SJSA1 (cell line): ENCODE data around the gene SCNN1A. TPM values are rescaled to one million over a fixed set of nuclear protein-coding genes. Genes with fewer than 3 reads are reported as not detected.

Experiments used
- DNase-seq, 2 experiments: peaks; one replicate each; pipeline ENCODE4 v3.0.0-alpha.2; 2015 to 2020; ENCODE audit warnings: low spot score in 2 of 2, low read depth in 1 of 2
- H3K27ac ChIP-seq: fragments of 250-450 bp; sonication (Bioruptor Pico); 2 replicates; pipeline ENCODE4 v1.5.1; 2020; ENCODE audit warnings: mild to moderate bottlenecking, moderate library complexity
- H3K27me3 ChIP-seq: fragments of 250-450 bp; sonication (Bioruptor Pico); replicated peaks from 2 replicates; pipeline ENCODE4 v1.5.1; 2020; ENCODE audit warnings: mild to moderate bottlenecking, moderate library complexity
- H3K36me3 ChIP-seq: fragments of 250-450 bp; sonication (Bioruptor Pico); 2 replicates; pipeline ENCODE4 v1.5.1; 2020; ENCODE audit warnings: mild to moderate bottlenecking
- H3K4me1 ChIP-seq: fragments of 250-450 bp; sonication (Bioruptor Pico); replicated peaks from 2 replicates; pipeline ENCODE4 v1.6.1; 2021; ENCODE audit warnings: mild to moderate bottlenecking
- H3K4me3 ChIP-seq: fragments of 250-450 bp; sonication (Bioruptor Pico); 2 replicates; pipeline ENCODE4 v1.5.1; 2020; ENCODE audit warnings: mild to moderate bottlenecking
- H3K9me3 ChIP-seq: fragments of 250-450 bp; sonication (Bioruptor Pico); replicated peaks from 2 replicates; pipeline ENCODE4 v1.5.1; 2020; ENCODE audit warnings: mild to moderate bottlenecking
- total RNA-seq: library from RNA; depleted of rRNA; stranded (reverse); fragments of >200 nt; shearing (Covaris generic); gene quantifications from 2 replicates; pipeline ENCODE4 v1.2.3, GENCODE V29; 2014

The SCNN1A gene
- total RNA-seq, 1 experiment from 2014 or later: 0.18 TPM

DNA sequence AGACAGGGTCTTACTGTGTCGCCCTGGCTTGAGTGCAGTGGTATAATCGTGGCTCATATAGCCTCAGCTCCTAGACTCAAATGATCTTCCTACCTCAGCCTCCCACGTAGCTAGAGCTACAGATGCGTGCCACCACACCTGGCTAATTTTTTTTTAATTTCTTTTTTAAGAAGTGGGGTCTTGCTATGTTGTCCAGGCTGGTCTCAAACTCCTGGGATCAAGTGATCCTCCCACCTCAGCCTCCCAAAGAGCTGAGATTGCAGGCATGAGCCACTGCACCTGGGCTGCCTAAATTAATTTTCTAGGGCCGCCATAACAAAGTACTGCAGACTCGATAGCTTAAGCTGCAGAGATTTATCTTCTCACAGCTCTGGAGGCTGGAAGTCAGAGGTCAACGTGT, 17.7 kb upstream of the SCNN1A start:
- H3K9me3 ChIP-seq: no peaks in the 10 kb centered on the region
- DNase-seq: no peak
- no peak overlapping the region for H3K27ac ChIP-seq
- peaks cover 47% of the 10 kb centered on the region for H3K36me3 ChIP-seq
- no peaks in the 10 kb centered on the region for H3K4me1 ChIP-seq
- no peak overlapping the region for H3K4me3 ChIP-seq
- H3K27me3 ChIP-seq: no peaks in the 10 kb centered on the region

DNA sequence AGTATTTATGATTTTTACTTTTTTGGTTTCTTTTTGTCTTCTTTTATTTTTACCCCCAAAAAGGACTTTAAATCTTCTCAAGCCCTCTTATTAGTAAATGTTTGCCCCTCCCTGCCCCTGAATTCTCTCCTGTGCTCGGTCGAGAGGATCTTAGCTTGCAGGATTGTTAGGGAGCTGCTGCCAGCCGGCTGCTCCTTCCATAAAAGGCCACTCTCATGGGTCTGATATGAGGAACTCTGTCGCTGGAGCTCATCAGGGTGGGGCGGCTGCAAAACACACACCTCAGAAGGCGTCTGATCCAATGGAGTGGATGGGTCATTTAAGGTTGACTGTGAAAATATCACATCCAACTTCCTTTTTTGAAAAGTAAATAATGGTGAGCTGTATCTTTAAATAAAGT, 17.1 kb upstream of the SCNN1A start:
- Histone ChIP-seq H3K9me3 (no peaks in the 10 kb centered on the region), H3K27me3 (no peaks in the 10 kb centered on the region), H3K27ac (no peak overlapping the region), H3K36me3 (peaks cover 53% of the 10 kb centered on the region), H3K4me3 (no peak overlapping the region), H3K4me1 (no peaks in the 10 kb centered on the region)
- no peak for DNase-seq

DNA sequence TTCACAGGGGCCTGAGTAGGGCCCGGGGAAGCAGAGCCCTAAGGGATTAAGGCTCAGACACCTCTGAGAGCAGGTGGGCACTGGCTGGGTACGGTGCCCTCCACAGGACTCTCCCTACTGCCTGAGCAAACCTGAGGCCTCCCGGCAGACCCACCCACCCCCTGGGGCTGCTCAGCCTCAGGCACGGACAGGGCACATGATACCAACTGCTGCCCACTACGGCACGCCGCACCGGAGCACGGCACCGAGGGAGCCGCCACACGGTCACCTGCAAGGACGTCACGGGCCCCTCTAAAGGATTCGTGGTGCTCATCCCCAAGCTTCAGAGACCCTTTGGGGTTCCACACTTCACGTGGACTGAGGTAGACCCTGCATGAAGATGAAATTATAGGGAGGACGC, 15.7 kb upstream of the SCNN1A start:
- no peak overlapping the region for H3K4me3 ChIP-seq
- no peaks in the 10 kb centered on the region for H3K9me3 ChIP-seq
- no peak overlapping the region for H3K27ac ChIP-seq
- H3K36me3 ChIP-seq: peaks cover 68% of the 10 kb centered on the region
- DNase-seq: no peak
- H3K4me1 ChIP-seq: no peaks in the 10 kb centered on the region
- H3K27me3 ChIP-seq: no peaks in the 10 kb centered on the region

DNA sequence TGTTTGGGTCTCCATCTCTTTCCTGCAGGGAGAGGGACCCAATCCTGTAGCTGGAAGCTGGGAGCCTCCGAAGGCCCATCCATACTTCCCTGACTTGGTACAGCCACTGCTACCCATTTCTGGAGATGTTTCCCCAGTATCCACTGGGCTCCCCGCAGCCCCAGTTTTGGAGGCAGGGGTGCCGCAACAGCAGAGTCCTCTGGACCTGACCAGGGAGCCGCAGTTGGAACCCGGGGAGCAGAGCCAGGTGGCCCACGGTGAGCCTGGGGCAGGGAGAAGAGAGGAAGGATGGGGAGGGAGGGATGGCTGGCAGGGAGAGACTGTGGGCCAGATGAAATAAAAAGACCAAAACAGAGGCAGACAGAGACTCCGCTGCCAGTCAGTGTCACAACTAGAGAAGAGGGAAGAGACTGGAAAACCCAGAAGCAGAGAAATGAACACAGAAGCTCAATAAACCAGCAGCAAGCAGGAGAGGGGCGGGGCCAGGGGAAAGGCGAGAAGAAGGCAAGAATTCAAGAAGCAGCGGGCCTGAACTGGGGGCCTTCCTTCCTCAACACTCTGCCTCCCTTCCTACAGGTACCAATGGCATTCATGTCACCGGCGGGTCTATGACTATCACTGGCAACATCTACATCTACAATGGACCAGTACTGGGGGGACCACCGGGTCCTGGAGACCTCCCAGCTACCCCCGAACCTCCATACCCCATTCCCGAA, 14.9 kb upstream of the SCNN1A start:
- H3K27me3 ChIP-seq: no peaks in the 10 kb centered on the region
- H3K9me3 ChIP-seq: no peaks in the 10 kb centered on the region
- H3K36me3 ChIP-seq: peaks cover 72% of the 10 kb centered on the region
- peaks cover 2% of the 10 kb centered on the region for H3K4me1 ChIP-seq
- no peak overlapping the region for H3K27ac ChIP-seq
- H3K4me3 ChIP-seq: no peak overlapping the region
- DNase-seq: no peak

DNA sequence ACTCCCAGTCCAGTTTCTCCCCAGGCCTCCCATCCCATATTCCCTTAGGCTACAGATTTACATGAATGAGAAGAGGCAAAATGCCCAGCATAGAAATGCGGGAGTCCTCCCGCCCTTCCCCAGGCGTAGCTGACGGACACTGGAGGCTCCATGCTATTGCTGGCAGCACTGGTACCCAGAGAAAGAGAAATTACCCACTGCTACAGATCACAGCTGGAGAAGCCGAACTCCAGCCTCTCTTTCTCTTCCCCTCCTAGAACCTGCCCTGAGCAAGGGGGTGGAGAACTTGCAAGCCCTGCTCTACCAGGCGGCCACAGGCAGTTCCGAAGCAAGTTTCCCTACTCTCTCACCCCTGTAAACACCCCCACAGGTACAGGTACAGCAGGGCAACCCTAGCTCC, 12.2 kb upstream of the SCNN1A start:
- Histone ChIP-seq H3K36me3 (peaks cover 71% of the 10 kb centered on the region), H3K9me3 (no peaks in the 10 kb centered on the region), H3K27ac (no peak overlapping the region), H3K4me3 (no peak overlapping the region), H3K4me1 (peaks cover 23% of the 10 kb centered on the region), H3K27me3 (no peaks in the 10 kb centered on the region)
- no peak for DNase-seq

DNA sequence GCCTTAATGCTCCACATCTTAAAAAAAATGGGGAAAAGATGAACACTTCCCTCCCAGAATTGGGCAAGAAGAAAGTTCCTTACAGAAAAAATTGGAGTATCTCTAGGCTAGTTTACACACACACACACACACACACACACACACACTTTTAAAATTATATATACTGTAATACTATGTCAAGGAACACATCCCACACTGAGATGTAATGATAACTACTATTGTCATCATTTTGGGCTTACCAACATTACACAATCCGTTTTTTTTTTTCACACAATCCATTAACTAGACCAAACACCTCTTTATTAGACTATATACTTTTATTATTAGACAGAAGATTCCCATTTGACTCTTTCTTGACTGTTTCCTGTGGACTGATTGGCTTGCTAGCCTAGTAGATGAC, 11.1 kb upstream of the SCNN1A start:
- DNase-seq: no peak
- Histone ChIP-seq H3K4me1 (peaks cover 23% of the 10 kb centered on the region), H3K4me3 (no peak overlapping the region), H3K27me3 (no peaks in the 10 kb centered on the region), H3K36me3 (peaks cover 62% of the 10 kb centered on the region), H3K27ac (no peak overlapping the region), H3K9me3 (no peaks in the 10 kb centered on the region)

DNA sequence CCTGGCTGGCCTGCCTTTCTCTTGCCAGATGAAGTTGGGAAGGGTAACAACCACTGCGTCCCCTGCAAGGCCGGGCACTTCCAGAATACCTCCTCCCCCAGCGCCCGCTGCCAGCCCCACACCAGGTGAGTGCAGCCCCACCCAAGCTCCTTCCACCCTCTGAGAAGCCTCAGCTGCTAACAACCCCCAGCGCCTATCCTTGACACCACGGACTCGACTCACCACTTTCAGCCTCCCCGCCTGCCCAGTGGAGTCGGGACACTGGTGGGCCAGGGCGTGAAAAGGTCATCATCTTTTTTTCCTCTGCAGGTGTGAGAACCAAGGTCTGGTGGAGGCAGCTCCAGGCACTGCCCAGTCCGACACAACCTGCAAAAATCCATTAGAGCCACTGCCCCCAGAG, 10.7 kb upstream of the SCNN1A start:
- Histone ChIP-seq H3K9me3 (no peaks in the 10 kb centered on the region), H3K27ac (no peak overlapping the region), H3K27me3 (no peaks in the 10 kb centered on the region), H3K4me3 (no peak overlapping the region), H3K4me1 (peaks cover 23% of the 10 kb centered on the region), H3K36me3 (peaks cover 57% of the 10 kb centered on the region)
- DNase-seq: no peak

DNA sequence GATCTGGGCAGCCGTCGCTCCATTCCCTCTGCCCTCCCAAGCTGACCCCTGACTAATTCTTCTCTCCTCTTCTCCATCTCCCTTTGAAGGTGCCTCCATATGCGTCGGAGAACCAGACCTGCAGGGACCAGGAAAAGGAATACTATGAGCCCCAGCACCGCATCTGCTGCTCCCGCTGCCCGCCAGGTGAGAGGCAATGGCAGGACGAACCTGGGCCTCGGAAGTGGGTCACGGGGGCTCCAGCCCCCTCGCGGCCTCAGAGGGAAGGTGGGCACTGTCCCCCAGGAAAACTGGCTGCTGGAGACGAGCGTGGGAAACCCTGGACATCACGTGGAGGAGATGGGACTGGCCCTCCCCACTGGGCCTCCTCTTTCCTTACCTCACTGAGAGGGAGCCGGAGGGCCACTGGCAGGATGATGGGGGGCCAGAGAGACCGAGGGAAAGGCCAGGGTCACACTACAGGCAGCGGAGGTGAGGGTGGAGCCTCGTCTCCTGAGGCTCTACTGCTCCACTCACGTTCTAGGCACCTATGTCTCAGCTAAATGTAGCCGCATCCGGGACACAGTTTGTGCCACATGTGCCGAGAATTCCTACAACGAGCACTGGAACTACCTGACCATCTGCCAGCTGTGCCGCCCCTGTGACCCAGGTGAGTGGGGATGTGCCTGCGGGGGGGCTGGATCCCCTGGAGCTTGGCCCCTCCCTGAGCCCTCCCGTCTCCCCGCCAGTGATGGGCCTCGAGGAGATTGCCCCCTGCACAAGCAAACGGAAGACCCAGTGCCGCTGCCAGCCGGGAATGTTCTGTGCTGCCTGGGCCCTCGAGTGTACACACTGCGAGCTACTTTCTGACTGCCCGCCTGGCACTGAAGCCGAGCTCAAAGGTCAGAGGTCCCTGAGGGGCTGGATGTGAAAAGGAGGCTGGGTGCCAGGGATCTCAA, 9.4 kb upstream of the SCNN1A start:
- DNase-seq: peak in 1 of 2 experiments; percentile 41
- H3K27ac ChIP-seq: peak overlapping the region; percentile 81
- H3K9me3 ChIP-seq: no peaks in the 10 kb centered on the region
- peak overlapping the region; percentile 54 for H3K4me3 ChIP-seq
- H3K27me3 ChIP-seq: no peaks in the 10 kb centered on the region
- peaks cover 47% of the 10 kb centered on the region for H3K36me3 ChIP-seq
- H3K4me1 ChIP-seq: peaks cover 23% of the 10 kb centered on the region

DNA sequence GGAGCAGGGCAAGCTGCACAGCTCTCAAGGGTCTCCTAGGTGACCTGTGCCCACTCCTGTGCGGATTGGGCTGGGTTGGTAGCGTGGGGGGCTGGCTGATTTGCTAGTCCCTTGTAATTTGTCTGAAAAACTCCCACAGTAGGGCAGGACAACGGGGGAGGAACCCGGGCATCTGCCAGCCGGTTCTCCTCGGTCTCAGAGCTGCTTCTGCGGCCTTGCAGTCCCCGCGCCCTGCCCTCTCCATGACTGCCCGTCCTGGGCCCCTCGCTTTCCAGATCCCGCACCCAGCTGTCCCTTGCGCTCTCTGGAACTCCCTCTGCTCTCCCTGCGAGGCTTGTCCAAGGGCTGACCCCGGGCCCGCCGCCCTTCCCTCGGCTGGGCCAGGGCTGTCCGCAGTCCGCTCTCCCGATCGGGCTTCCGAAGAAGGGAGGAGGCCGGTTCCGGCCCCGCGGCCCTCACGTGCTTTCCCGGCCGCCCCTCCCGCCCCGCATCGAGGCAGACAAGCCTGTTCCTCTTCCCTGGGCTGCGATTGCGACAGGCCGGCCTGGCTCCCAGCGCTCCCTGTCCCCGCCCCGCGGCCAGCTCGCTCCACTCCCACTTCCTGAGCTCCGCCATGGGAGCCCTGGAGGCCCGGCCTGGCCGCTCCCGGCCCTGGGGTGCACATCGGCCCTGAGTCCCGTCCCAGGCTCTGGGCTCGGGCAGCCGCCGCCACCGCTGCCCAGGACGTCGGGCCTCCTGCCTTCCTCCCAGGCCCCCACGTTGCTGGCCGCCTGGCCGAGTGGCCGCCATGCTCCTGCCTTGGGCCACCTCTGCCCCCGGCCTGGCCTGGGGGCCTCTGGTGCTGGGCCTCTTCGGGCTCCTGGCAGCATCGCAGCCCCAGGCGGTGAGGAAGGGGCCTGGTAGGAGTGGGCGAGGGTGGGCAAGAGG, 8.5 kb upstream of the SCNN1A start, which contains the start of gene LTBR:
Gene LTBR (plus strand): TSS at position 591 of the 927 bp plus-strand sequence. CDS start 197 bp downstream, at position 788.
- DNase-seq: peak; percentile 89 to 93
- peak within 1 kb of the TSS; percentile 81 for H3K27ac ChIP-seq
- no peaks in the 10 kb centered on the region for H3K27me3 ChIP-seq
- H3K36me3 ChIP-seq: peaks cover 41% of the 10 kb centered on the region
- peak within 1 kb of the TSS; percentile 54 for H3K4me3 ChIP-seq
- H3K9me3 ChIP-seq: no peaks in the 10 kb centered on the region
- H3K4me1 ChIP-seq: peaks cover 23% of the 10 kb centered on the region

DNA sequence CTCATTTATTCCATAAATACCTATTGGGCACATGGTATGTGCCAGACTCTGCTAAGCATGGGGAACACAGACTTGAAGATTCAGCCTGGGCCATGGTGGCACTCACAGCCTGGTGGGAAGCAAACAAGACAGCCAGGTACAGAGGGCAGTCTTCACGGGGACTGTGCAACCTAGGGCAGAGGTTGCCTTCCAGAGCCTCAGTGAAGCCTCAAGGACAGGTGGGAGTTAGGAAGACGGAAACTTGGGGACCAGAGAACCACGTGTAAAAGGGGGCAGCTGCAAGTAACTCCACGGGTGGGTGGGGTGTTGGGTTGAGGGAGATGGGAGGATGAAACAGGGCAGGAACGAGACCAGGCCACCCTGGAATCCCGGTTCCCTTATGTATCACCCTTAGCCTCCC, 7.6 kb upstream of the SCNN1A start:
- H3K4me1 ChIP-seq: peaks cover 23% of the 10 kb centered on the region
- no peak overlapping the region for H3K27ac ChIP-seq
- no peak overlapping the region for H3K4me3 ChIP-seq

DNA sequence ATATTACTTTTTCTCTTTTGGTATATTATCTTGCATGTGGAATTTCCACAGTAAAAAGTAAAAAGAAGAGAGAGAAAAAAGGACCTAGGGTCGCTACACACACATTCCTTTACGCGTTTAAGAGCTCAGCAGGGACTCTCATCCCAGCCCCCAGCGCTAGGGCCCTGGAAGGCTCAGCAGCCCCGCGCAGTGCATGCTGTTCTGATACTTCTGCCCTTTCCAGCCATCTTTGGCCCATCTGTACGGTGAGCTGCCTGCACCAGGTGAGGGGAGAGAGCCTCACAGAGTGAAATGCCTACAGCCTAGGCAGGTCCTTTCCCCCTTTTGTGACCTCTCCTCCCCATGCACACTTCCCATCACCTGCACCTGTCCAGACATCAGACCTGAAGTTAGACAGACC, 7.0 kb upstream of the SCNN1A start:
- Histone ChIP-seq H3K4me3 (no peak overlapping the region), H3K27me3 (no peaks in the 10 kb centered on the region), H3K36me3 (peaks cover 26% of the 10 kb centered on the region), H3K27ac (no peak overlapping the region), H3K4me1 (peaks cover 23% of the 10 kb centered on the region), H3K9me3 (no peaks in the 10 kb centered on the region)
- no peak for DNase-seq

More for the DNA sequence above, 7.6 kb upstream of the SCNN1A start:
- no peak for DNase-seq
- H3K36me3 ChIP-seq: peaks cover 32% of the 10 kb centered on the region
- H3K9me3 ChIP-seq: no peaks in the 10 kb centered on the region
- no peaks in the 10 kb centered on the region for H3K27me3 ChIP-seq

DNA sequence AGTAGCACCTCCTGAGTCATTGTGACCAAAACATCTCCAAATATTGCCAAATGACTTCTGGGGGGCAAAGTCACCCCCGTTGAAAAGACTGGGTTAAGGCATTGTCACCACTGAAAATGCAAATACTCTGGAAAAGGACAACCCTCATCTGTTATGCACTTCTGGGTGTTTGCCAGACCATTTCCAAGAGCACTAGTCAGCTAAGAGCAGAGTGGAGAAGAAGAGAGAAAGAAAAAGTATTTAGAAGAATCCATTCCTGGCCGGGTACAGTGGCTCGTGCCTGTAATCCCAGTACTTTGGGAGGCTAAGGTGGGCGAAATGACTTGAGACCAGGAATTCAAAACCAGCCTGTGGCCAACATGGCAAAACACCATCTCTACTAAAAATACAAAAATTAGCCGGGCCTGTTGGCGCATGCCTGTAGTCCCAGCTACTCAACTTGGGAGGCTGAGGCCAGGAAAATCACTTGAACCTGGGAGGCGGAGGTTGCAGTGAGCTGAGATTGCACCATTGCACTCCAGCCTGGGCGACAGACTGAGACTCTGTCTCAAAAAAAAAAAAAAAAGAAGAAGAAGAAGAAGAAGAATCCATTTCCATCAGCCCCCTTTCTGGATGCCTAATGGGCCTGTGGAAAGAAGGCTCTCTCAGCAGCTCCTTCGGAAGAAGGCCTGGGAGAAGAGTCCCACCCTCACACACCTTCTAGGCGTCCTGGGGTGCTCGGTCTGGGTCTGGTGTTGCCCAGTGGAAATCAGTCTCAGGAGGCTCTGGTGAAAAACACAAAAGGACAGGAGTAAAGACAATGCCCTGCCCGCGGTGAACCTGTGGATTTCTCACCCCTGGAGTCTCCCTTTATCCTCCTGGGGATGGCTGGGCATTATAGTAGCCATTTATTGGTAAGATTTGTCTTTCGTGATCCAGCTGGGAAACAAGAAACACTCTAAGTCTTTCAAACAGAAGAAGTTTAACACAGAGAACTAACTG, 5.1 kb upstream of the SCNN1A start:
- DNase-seq: no peak
- H3K4me3 ChIP-seq: no peak overlapping the region
- peaks cover 10% of the 10 kb centered on the region for H3K36me3 ChIP-seq
- H3K4me1 ChIP-seq: peaks cover 41% of the 10 kb centered on the region
- H3K27me3 ChIP-seq: no peaks in the 10 kb centered on the region
- no peaks in the 10 kb centered on the region for H3K9me3 ChIP-seq
- no peak overlapping the region for H3K27ac ChIP-seq
